ENCODE data around the gene TBC1D24. TPM values are rescaled to one million over a fixed set of nuclear protein-coding genes. Genes with fewer than 3 reads are reported as not detected.

The TBC1D24 gene
- polyA plus RNA-seq, 1 donor = 22.0 TPM

DNA sequence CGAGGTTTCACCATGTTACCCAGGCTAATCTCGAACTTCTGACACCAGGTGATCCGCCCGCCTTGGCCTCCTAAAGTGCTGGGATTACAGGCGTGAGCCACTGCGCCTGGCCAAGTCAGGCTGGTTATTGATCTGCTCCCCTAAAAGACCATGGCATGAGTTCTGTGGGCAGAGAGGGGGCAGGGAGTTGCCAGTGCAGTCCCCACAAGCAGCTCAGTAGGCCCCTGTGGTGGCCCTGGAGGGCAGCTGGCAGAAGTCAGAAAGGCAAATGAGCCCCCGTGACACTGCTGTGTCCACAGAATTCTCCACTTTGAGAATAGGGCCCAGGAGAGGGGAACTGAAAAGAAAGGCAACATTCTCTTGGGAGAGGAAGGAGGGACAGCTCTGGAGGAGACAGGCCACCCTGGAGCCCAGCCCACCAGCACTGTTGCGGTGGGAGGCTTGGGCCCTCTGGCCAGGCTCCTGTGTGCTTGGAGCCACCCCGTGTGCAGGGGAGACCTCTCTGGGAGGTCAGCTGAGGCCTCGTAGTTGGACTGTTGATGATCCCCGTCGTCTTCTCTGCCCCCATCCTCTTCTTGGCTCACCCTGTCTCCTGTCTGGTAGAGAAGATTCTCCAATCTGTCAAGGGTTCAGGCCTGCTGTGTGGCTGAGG is 43.2 kb downstream of the TBC1D24 start:
- no peak for DNase-seq

DNA sequence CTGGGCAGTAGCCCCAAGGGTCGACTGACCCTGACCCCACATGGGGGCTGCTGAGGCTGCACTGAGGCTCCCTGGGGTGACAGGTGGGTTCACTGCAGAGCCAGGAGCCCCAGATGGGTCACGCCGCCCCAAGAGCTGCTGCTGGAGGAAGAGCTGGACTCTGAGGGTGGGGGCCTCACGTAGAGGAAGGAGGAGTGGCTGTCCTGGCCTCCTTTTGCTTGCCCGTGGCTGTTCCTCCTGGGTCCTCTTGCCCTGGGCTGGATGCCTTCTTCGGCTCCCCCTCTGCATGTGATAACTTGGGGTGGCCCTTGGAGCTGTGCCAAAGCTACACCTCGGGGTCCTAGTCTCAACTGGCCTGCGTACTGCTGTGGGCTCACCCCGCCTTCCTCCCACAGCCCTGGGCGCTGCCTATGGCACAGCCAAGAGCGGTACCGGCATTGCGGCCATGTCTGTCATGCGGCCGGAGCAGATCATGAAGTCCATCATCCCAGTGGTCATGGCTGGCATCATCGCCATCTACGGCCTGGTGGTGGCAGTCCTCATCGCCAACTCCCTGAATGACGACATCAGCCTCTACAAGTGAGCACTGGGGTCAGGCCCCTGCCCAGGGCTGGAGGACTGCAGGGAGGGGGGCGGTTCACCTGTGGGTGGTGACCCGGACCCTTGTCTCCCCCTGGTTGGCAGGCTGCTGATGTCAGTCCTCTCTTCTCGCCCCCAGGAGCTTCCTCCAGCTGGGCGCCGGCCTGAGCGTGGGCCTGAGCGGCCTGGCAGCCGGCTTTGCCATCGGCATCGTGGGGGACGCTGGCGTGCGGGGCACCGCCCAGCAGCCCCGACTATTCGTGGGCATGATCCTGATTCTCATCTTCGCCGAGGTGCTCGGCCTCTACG is 44.1 kb downstream of the TBC1D24 start:
- no peak for DNase-seq

DNA sequence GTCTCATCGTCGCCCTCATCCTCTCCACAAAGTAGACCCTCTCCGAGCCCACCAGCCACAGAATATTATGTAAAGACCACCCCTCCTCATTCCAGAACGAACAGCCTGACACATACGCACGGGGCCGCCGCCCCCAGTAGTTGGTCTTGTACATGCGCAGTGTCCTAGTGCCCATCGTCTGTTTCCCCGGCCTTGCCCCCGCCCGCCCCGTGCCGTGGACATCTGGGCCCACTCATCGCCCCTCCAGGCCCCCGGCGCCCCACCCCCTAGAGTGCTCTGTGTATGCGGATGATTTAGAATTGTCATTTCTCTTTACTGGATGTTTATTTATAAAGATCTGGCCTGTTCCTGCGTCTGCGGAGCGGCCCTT is 44.8 kb downstream of the TBC1D24 start:
- no peak for DNase-seq

DNA sequence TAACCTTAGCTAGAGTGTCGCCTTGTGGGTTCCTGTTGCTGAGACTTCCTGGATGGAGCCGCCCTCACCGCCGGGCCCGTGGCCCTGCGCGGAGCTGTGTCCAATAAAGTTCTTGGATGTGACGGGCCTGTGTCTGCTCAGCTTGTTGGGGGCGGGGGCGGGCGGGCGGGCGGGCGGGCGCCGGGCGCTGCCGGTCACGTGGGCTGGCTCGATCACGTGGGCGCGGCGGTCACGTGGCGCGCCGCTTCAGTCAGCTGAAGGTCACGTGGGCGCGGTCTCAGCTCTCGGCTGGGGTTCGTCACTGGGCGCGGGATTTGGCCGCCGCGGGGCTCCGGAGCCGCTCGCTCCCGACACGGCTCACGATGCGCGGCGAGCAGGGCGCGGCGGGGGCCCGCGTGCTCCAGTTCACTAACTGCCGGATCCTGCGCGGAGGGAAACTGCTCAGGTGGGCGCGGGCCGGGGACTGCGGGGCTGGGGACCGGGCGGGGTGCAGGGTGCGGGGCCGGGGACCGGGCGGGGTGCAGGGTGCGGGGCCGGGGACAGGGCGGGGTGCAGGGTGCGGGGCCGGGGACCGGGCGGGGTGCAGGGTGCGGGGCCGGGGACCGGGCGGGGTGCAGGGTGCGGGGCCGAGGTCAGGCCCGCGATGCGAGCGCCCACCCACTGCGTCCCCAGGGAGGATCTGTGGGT is 45.3 kb downstream of the TBC1D24 start, which contains the start of gene AMDHD2:
Gene AMDHD2 (plus strand): TSS at position 275 of the 687 bp plus-strand sequence. CDS start 88 bp downstream, at position 363.
- DNase-seq = peak; percentile 81

DNA sequence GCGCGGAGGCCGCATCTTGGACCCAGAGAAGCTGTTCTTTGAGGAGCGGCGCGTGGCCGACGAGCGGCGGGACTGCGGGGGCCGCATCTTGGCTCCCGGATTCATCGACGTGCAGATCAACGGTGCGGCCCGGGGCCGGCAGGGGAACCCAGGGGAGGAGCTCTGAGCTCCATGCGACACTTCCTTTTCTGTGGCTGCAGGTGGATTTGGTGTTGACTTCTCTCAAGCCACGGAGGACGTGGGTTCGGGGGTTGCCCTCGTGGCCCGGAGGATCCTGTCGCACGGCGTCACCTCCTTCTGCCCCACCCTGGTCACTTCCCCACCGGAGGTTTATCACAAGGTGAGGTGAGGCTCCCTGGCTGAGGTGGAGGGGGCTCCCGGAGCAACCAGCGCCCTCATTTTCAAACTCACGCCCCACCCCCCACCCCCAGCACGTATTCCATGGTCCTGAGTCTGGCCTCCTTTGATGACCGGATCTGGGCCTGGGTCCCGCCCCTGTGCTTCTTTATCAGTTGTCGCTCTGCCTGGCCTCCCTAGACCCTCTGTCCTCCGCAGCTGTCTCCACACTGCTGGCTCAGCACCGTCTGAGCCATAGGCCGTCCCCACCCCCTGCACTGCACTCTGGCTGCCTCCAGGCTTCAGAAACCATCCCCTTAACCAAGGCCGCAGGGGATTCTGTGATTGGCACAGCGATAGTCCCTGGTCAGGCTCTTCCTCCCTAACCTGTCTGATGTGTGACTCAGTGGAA is 46.0 kb downstream of the TBC1D24 start:
- no peak for DNase-seq

DNA sequence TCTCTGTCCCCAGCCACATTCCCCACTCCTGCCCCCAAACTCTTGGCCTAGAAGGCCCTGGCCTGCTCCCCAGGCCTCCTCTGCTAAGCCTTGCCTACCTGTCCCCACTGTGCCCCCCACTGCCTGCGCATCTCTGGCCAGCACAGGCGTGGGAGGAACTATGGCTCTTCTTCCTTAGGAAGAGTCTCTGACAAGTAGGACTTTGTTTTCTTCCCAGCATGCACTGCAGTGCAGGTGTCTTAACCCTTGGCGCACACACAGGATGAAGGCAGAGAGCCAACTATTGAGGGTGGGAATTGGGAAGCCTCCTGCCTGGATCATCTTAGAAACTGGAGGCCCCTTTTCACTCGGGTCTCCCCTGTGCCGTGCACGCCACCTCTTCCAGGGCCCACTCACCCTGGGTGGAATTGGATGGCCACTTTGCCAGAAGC is 48.9 kb downstream of the TBC1D24 start:
- DNase-seq = no peak

DNA sequence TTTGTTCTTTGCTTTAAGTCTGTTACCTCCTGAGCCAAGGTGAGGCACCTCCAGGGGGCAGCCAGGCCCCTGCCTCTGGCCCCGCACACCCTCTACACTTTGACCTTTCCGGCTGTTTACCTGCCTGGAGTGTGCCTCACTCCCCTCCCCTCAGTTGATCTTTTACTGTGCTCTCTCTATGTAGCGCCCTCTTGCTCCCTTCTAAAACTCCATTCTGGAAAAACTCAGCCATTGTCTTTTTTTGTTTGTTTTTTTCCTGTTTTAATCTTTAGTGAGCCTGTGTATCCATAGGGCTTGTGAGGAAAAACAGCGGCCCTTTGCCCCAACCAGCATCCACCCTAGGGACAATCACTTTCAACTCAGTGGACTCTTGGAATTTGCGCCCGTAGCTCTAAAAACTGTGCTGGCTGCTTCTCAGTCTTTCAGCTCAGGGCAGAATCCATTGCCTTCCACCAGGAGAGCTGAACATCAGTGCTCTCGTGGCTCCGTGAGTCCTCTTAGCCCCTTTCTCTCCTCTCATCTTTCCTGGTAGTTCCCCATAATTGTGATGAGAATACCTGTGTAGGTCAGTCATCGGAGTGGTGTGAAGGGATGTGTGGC is 49.5 kb downstream of the TBC1D24 start:
- no peak for DNase-seq

DNA sequence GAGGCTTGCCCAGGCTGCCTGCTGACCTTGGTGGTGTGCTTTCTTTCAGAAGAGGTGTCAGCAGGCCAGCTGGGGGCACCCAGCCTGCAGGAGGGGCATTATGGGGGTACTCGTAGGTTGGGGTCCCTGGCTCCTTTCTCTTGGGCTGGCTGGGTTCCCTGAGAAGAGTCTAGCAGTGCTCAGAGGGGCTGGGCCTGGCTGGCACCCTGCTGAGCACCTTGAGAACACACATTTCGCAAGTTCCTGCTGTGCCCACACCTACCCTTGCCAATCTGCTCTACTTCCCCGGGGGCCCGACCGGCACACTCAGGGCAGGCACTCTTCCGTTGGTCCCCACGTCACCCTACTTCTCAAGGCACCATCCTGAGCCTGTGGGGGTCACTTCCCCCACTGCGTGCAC is 51.2 kb downstream of the TBC1D24 start:
- no peak for DNase-seq

DNA sequence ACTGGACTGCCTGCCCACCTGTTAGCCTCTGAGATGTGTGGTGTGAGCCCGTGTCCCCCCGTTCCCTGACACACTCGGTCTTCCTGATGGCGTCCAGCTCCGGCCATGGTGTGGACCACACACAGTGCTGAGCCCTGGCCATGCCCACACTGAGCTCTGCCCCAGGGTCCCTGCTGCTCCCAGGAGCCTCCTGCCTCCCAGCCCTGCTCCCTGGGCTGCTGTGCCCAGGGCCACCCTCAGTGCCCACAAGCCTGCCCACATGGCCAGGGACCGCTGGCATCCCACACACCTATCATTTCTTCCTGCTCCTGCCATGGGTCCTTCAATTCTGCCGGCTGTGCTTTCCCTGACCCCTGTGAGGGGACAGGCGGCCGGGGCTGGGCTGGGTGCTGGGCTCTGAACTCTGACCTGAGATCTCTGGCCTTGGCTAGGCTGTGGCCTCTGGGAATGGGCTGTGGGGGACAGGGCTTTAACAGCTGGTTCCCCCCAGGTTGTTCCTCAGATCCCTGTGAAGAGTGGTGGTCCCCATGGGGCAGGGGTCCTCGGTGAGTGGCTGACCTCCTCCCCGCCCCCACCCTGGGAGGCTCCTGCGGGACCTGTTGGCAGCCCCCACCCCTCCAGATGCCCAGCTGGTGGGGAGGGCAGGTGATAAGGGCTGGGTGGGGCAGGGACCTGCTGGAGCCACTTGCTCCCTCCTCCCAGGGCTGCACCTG is 52.3 kb downstream of the TBC1D24 start:
- no peak for DNase-seq

DNA sequence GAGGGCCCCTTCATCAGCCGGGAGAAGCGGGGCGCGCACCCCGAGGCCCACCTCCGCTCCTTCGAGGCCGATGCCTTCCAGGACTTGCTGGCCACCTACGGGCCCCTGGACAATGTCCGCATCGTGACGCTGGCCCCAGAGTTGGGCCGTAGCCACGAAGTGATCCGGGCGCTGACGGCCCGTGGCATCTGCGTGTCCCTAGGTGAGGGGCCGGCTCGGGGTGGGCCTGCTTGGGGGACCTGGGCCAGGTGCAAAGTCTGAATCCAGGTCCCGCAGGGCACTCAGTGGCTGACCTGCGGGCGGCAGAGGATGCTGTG is 52.8 kb downstream of the TBC1D24 start:
- no peak for DNase-seq

DNA sequence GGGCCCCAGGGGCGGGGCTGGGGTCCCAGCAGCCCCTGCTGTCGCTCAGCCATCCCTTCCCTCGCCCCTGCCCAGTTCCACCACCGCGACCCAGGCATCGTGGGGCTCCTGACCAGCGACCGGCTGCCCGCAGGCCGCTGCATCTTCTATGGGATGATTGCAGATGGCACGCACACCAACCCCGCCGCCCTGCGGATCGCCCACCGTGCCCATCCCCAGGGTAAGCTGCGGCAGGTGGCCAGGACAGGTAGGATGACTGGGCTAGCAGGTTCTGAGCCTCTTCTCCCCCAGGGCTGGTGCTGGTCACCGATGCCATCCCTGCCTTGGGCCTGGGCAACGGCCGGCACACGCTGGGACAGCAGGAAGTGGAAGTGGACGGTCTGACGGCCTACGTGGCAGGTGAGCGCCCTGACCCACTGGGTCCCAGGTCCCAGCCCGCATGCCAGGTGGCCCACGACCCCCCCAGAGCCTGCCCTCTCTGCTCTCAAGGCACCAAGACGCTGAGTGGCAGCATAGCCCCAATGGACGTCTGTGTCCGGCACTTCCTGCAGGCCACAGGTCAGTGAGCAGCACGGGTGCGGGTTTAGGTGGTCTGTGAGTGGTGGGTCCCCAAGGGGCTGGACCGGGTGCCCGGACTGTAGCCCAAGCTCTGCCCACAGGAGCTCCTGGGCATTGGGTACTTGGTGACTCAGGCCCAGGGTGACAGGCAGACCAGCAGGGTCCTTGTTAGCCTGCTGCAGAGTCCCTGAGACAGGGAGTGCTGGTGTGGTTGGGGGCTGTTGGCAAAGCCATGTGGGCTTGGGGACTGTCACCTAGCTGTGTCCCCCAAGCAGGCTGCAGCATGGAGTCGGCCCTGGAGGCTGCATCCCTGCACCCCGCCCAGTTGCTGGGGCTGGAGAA is 53.5 kb downstream of the TBC1D24 start:
- no peak for DNase-seq

DNA sequence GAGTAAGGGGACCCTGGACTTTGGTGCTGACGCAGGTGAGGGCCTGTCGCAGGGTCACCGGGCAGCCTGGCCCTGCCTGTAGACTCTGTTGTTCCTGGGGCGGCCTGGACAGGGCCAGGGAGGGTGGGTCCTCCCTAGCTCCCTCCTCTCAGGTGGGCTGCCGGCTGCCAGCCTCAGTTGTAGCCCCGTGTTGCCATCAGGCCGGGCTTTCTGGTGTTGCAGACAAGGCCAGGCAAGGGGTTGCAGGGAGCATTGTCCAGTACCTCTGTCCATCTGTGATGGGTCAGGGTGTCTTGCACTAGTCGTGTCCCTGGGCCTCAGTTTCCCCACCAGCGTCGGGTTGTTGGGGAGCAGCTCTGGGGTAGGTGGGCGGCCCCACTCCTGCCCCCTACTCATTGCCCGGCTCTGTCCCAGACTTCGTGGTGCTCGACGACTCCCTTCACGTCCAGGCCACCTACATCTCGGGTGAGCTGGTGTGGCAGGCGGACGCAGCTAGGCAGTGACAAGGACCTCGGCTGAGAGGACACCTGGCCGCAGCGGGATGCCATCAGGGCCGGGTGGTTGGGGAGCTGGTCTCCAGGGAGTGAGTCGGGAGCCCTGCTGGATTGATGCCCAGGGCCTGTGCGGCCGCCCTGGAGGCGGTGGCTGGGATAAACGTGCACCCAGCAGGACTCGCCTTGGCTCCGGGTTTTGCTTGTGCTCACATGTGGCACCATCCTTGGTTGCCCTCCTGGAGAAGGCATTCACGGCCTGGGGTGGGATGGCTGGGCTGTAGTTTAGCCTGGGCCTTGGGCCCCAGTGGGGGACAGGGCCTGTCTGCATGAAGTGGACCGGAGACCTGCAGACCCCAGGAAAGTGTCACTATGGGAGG is 54.4 kb downstream of the TBC1D24 start:
- DNase-seq = no peak

DNA sequence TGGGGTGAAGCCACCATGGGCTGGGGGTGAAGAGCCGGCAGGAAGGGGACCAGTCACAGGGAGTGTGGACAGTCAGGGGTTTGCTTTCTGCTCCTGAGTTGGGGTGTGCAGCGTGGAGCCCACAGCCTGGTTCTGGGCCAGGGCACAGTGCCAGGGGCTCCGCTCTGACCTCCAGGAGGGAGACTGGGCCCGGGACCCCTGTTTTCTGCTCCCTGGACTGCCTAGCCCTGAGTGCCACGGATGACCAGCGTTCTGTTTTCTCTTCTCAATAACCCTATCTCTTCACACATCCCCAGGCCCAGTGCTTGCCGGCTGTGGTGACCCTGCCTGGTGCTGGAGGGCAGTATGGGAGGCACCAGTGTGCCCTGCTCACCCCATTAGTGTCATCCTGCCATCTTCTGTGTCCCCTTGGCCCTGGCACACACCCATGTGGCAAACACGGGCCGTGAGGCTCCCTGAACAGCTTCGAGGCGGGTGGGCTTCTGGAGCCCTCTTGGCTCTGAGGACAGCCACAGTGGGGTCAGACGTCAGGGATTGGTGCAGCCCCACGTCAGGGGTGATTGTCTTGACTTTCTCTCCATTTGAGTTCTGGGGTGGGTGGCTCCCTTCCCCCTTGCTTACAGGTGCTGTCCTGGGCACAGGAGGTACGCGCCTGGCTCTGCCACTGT is 55.2 kb downstream of the TBC1D24 start:
- no peak for DNase-seq

DNA sequence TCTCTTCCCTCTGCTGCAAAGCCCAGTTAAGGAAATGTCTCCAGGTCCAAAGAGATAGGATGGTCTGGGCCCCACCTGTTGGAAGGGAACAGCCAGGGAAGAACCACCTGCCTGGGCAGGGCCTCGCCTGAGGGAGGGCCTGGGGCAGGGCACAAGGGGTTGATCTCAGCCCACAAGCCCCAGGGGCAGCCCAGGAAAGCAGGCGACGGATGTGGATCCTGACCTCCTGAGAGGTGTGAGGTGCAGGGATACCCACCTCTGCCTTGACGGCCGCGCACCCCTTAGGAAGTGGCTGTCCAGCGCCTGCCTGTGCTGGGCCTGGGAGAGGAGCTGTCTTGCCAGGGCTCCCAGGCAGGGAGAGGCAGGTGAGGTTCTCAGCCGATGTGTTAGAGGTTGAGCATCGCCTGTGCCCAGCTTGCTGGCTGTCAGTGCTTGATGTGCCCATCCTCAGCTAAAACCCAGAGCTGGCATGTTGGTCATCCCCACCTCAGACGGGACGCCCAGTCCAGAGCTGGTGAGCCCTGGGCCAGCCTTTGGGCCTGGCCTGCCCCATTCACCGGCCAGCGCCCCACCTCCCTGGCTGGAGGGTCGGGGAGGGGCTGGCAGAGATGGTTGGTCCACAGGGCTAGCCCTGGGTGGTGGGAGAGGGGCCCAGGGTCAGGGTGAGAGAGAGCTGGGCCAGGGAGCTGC is 55.8 kb downstream of the TBC1D24 start:
- DNase-seq = no peak

DNA sequence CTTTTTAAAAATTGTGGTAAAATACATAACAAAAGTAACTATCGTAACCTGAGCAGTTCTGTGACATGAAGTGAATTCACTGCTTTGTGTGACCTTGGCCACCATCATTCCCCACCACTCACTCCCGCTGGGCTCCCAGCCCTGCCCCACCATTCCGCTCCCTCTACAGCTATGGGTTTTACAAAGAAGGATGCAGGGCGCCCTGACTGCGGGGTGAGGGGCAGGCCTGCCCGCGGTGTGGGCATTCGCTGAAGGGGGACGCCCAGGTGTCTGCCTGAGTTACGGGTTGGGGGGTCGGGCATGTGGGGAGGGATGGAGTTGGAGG is 56.4 kb downstream of the TBC1D24 start, which contains the start of gene CEMP1:
Gene CEMP1 (minus strand): TSS at position 38 of the 325 bp plus-strand sequence. CDS start 335 bp downstream, outside the sequence.
- no peak for DNase-seq

DNA sequence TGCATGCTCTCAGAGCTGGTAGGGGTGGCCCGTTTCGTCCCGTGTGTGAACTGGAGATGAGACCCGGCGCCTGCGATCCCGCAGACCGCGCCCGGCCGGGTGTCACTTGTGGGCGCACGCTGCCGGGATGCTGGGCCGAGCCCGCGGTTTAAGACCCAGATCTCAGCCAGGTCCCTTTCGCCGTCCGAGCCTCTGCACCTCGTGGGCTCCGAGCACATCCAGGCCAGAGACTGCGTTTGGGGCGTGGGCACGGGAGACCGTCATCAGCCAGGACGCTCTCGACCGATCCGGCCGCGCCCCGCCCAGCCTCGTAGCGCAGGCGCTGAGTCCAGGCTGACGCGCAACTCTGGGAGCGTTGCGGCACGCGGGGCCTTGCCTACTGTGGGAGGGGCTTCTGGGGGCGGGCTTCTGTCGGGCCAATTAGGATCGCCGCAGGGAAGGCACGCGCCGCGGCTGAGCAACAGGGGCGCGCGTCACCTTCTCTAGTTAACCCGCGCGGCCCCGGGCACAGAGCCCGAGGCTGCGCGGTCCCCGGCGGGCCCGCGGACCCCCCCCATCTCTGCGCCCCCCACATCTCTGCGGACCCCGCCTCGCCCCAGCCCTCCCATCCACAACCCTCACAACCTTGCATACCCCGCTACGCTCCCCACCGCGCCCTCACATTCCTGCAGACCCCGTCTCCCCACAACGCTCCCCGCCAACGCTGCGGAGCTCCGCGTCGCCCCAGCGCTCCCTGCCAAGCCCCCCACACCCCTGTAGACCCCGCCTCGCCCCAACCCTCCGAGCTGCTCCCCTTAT is 57.0 kb downstream of the TBC1D24 start:
- peak; percentile 96 for DNase-seq
